Left colon (tissue), 2 donors: ENCODE results near the gene MEIKIN. TPM values are rescaled to one million over a fixed set of nuclear protein-coding genes. Genes with fewer than 3 reads are reported as not detected.
A peak's percentile ranks its signal among the peaks of the same experiment; 100 is the strongest.

Experiments
- ATAC-seq: fragments of 200-7000 bp; cut with Tn5 transposase; one replicate; pipeline ENCODE4 v1.9.1; 2020; ENCODE audit warnings: mild to moderate bottlenecking, moderate library complexity
- DNase-seq, 2 donors: peaks; one replicate each; pipeline ENCODE4 v3.0.0-alpha.2; 2020
- intact Hi-C, 2 donors: fragments of 100-400 bp; cut with DNase I in 1 of 2; cut with micrococcal nuclease in 1 of 2; formaldehyde crosslinking; loops; one replicate each; pipeline versions ENCODE4 v1.11.2 to v1.14.0; 2022; cut with DNase I, micrococcal nuclease
- total RNA-seq, 2 donors: library from RNA; stranded (reverse); fragmentation: NEBNext Ultra II Directional; extraction: Animal tissue kit (Norgen Biotek cat#: 25700); gene quantifications; one replicate each; pipeline ENCODE4 v1.2.1, GENCODE V29; 2021
- donor health status: DM: no; HTN: no; CAD: no.
- donor health status: DM: yes; HTN: yes; CAD: no.

MEIKIN gene
- total RNA-seq, 2 donors from 2014 or later, result not detected

GRCh38 chr5:131974956-131975726, 29.7 kb upstream of the MEIKIN start:
- intact Hi-C loops, result no loop called here
- ATAC-seq (peak; percentile 84), DNase-seq (peak in 1 of 2 donors; percentile 20)

- DNase-seq (no peak), ATAC-seq (peak; percentile 20)
- intact Hi-C loops, result no loop called here
Measured at GRCh38 chr5:131974622-131974955, 29.1 kb upstream of the MEIKIN start.

DNA sequence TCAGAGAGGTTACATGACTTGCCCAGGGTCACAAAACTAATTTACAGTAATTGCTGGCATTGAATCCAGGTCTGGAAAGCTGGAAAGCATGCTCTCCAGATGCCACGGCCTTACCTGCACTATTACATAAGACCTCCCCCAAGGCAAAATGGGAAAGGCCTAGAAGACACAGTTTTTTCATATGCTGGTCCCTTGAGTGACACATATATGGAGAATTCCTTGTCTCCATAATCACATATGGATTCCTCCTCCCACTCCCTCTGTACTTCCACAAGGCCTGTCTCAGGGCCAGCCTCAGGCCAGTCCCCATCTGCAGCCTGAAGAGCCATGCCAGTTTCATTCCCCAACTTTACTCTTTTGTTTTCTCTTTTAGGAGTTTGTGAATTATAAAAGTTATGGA, 28.6 kb upstream of the MEIKIN start:
- ATAC-seq (no peak), DNase-seq (no peak)
- intact Hi-C loops, result no loop called here

GRCh38 chr5:131973089-131973712, 27.7 kb upstream of the MEIKIN start:
- intact Hi-C loops, result no loop called here
- DNase-seq (peak in 1 of 2 donors; percentile 14), ATAC-seq (no peak)

GRCh38 chr5:131968396-131968954, 23.0 kb upstream of the MEIKIN start:
- intact Hi-C loops, result no loop called here
- ATAC-seq, result no peak
- no peak for DNase-seq

- no peak for ATAC-seq
- intact Hi-C loops, result no loop called here
- no peak for DNase-seq
Measured at GRCh38 chr5:131966551-131966950, 21.1 kb upstream of the MEIKIN start.

GRCh38 chr5:131965826-131966415, 20.5 kb upstream of the MEIKIN start:
- intact Hi-C loops, result no loop called here
- ATAC-seq, result no peak
- peak in 1 of 2 donors; percentile 15 for DNase-seq

GRCh38 chr5:131959906-131960305, 14.4 kb upstream of the MEIKIN start:
- no peak for DNase-seq
- ATAC-seq, result no peak
- intact Hi-C loops, result no loop called here

DNA sequence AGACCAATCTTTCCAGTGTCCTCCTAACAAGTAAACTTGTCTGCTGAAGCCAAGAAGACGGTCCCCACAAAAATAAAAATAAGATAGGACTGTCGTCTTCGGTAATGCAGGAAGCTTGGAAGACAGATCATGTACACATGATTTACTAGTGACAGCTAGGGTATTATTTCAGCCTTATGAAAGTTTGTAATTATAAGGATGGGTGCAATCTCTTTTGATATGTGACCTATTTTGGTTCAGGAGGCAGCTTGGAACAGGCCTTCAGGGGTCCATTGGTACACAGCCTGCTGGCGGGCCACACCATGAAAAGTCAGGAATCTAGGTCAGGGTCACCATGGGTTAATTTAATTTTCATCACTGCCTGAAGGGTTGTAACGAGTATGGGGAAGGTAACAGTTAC, 13.7 kb upstream of the MEIKIN start:
- intact Hi-C loops, result no loop called here
- DNase-seq, result no peak
- ATAC-seq, result no peak

DNA sequence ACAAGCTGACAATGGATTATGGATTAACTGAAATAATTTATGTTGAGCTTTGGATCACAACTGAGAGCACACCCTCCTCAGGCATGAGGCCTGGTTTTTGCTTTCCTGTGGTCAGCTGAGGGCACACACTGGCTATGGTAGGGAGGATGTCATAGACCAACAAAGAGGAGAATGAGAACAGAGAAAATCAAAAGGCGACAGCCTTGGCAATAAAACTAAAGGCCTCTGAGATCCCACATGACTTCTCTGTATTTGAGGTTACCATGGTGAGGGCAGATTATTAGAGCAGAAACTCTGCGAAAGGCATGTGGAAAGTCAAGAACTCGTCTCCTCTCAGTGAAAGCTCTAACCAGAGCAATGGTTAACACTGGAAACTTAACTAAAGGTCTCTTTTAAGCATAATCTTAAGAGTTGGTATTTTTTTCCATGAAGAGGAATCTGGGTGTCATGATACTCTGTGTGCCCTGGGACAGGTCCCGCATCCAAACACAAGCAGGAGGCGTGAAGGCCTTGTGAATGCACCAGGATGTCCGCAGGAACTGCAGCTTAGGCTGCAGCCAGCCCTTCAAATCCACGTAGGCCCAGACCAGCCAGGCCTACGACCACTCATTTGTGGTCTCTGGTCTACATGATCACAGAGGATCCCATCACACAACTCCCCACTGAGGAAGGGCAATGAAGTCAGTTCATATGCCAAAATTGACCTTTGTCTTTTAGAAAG, 12.4 kb upstream of the MEIKIN start:
- no peak for ATAC-seq
- no peak for DNase-seq
- intact Hi-C loops, result no loop called here

- no peak for DNase-seq
- no peak for ATAC-seq
- intact Hi-C loops, result no loop called here
Measured at GRCh38 chr5:131953969-131954368, 8.5 kb upstream of the MEIKIN start.

DNA sequence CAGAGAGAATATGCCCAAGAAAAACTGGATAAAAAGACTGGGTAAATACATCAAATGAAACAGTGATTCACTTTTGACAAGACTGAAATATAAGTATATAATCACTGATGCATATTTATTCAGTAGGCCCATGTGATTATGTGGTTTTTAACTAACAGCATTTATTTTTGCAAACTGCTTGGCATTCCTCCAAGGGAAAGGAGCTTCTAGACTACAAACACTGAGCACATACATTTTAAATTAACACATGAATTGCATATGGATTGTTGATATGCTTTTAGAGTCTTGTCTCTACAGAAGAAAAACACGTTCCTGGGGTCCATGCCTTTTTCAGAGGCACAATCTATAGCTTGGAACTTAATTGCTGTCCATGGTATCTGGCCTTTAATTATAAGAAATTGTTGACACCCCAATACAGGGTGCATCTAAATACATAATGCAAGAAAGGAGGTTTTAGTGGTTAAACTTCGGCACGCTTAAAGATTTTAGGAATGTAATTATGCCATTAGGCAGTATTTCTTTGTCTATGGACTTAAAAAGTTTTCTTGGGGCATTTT, 6.9 kb upstream of the MEIKIN start:
- no peak for ATAC-seq
- DNase-seq, result no peak
- intact Hi-C loops, result no loop called here

- intact Hi-C loops, result no loop called here
- ATAC-seq (no peak), DNase-seq (no peak)
Measured at GRCh38 chr5:131950706-131951105, 5.2 kb upstream of the MEIKIN start.

- no peak for DNase-seq
- intact Hi-C loops, result no loop called here
- ATAC-seq, result no peak
Measured at GRCh38 chr5:131947445-131947844, 2.0 kb upstream of the MEIKIN start.

GRCh38 chr5:131944702-131945550, 537 bp downstream of the MEIKIN start:
- no peak for DNase-seq
- no peak for ATAC-seq
- intact Hi-C loops, result no loop called here

GRCh38 chr5:131943916-131944315, 1.5 kb downstream of the MEIKIN start:
- ATAC-seq, result no peak
- intact Hi-C loops, result no loop called here

DNA sequence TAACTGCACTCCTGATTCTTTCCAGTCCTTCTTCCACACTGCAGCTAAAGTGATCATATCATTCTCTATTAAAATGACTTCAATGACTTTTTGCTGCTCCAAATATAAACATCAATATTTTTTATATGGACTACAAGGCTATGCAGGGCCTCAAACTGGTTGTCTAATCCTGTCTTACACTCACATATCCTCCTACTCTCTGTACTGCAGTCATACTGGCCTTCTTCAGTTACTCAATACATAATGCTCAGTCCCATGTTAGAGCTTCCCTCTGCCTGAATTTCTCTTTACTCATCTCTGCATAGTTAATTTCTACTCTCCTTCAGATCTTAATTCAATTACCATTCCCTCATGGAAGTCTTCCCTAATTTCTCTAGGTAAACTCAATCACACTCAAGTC, 3.4 kb downstream of the MEIKIN start:
- no peak for ATAC-seq
- intact Hi-C loops, result no loop called here
- no peak for DNase-seq

More at GRCh38 chr5:131943916-131944315, 1.5 kb downstream of the MEIKIN start:
- DNase-seq, result no peak

GRCh38 chr5:131939690-131940345, 5.6 kb downstream of the MEIKIN start:
- no peak for DNase-seq
- intact Hi-C loops, result no loop called here
- no peak for ATAC-seq
